ENCODE measurements around the gene CDK5. TPM values are rescaled to one million over a fixed set of nuclear protein-coding genes. Genes with fewer than 3 reads are reported as not detected.
A peak's percentile ranks its signal among the peaks of the same experiment; 100 is the strongest.

The CDK5 gene
- total RNA-seq, 1 donor, result 17.0 TPM

DNA sequence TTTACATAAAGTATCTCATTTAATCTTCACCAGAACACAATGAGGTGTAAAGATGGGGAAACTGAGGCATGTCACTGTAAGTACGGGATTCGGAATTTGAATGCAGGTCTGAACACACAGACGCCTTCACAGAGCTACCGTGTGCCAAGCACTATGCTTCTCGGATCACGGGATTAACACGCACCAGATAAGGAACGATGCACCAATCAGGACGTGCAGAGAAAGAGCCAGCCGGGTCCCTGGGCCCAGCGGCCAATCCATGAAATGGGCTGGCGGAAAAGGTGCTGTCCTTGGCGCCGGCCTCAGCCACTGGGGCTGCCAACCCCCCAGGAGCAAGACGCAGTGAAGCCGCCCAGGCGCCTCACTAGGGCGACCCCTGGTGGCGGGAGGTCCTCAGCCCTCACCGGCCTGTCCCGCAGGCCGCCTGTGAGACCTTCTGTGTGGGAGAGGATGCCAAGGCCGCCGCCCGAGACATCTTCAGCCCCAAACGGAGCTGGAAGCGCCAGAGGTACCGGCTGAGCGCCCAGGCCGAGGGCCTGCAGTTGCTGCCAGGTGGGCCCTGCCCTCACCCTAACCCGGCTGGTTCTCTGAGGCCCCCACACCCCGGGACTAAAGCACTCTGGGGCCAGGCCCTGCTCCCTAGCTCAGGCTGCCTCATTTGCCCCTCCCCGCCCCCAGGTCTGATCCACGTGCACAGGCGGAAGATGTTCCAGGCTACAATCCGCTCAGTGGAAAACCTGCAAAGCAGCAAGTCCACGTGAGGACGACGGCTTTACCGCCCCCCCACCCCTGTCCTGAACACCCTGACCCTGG lies 49.0 kb downstream of the CDK5 start:
- no peaks in the 10 kb centered on the region for H3K36me3 ChIP-seq (ENCODE audit: insufficient read depth, low read length)
- peaks cover under 1% of the 10 kb centered on the region for H3K27me3 ChIP-seq (ENCODE audit: insufficient read depth, low read length)
- DNase-seq (ENCODE audit: insufficient read length, low spot score, missing footprints), result peak; percentile 94
- no peaks in the 10 kb centered on the region for H3K9me3 ChIP-seq (ENCODE audit: low read depth, low read length)
- peak overlapping the region; percentile 74 for H2AFZ ChIP-seq (ENCODE audit: low read length)
- TF ChIP-seq, protein P1, sequence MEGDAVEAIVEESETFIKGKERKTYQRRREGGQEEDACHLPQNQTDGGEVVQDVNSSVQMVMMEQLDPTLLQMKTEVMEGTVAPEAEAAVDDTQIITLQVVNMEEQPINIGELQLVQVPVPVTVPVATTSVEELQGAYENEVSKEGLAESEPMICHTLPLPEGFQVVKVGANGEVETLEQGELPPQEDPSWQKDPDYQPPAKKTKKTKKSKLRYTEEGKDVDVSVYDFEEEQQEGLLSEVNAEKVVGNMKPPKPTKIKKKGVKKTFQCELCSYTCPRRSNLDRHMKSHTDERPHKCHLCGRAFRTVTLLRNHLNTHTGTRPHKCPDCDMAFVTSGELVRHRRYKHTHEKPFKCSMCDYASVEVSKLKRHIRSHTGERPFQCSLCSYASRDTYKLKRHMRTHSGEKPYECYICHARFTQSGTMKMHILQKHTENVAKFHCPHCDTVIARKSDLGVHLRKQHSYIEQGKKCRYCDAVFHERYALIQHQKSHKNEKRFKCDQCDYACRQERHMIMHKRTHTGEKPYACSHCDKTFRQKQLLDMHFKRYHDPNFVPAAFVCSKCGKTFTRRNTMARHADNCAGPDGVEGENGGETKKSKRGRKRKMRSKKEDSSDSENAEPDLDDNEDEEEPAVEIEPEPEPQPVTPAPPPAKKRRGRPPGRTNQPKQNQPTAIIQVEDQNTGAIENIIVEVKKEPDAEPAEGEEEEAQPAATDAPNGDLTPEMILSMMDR (IDR thresholded peaks at IDR 0.05; ENCODE audit: extremely low read depth, low read depth, low read length), result peak; percentile 49
- H3K4me1 ChIP-seq (ENCODE audit: insufficient read depth, low read length), result peaks cover 4% of the 10 kb centered on the region
- no peak overlapping the region for H3K27ac ChIP-seq (ENCODE audit: low read depth, low read length)
- no peak overlapping the region for H3K4me2 ChIP-seq (ENCODE audit: insufficient read depth, low read length)
- H3K4me3 ChIP-seq (ENCODE audit: insufficient read depth, low read length), result no peak overlapping the region
- H3K79me2 ChIP-seq (ENCODE audit: insufficient read depth, low read length), result no peaks in the 10 kb centered on the region
- H4K20me1 ChIP-seq (ENCODE audit: insufficient read depth, low read length), result no peaks in the 10 kb centered on the region

DNA sequence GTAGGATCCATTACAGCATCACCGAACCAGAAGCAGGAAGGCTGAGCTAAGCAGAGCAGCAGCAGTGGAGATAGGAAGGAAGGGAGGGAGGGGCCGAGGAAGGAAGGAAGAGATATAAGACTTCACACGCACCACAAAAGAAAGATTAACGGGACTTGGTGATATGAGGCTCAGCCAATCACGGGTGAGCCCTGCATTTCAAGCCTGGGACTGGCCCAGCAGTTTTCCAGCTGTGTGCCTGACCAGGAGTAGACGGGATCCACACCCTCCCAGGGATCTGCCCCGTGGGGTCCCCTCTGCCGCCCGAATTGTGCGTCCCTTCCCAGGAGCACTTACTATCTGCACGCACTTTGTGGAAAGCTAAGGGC lies 49.6 kb downstream of the CDK5 start:
- no peaks in the 10 kb centered on the region for H4K20me1 ChIP-seq (ENCODE audit: insufficient read depth, low read length)
- H3K4me1 ChIP-seq (ENCODE audit: insufficient read depth, low read length), result peaks cover under 1% of the 10 kb centered on the region
- H3K27me3 ChIP-seq (ENCODE audit: insufficient read depth, low read length), result no peaks in the 10 kb centered on the region

DNA sequence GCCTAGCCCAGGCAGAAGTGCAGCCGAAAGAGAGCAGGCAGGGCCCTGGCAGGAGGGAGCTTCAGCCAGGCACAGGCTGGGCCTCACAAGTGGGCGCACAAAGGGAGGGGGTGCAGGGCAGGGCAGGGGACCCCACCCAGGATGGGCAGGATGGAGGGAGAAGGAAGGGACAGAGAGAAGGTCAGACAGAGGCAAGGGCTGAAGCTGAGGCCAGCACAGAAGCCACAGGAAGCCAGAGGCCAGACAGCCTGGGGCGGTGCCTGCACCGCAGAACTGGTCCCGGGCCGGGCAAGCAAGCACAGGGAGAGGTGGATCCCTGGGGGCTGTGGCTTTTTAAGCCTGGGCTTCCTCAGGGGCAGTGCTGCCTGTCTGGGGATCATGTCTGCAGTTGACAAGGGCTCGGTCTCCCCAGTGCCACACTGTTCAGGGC lies 50.2 kb downstream of the CDK5 start:
- TF ChIP-seq, protein P1 (IDR thresholded peaks at IDR 0.05; ENCODE audit: extremely low read depth, low read depth, low read length), result no peak
- no peaks in the 10 kb centered on the region for H4K20me1 ChIP-seq (ENCODE audit: insufficient read depth, low read length)
- no peak overlapping the region for H3K4me3 ChIP-seq (ENCODE audit: insufficient read depth, low read length)
- no peaks in the 10 kb centered on the region for H3K27me3 ChIP-seq (ENCODE audit: insufficient read depth, low read length)
- no peak overlapping the region for H3K4me2 ChIP-seq (ENCODE audit: insufficient read depth, low read length)
- no peak overlapping the region for H3K27ac ChIP-seq (ENCODE audit: low read depth, low read length)
- no peaks in the 10 kb centered on the region for H3K79me2 ChIP-seq (ENCODE audit: insufficient read depth, low read length)
- H2AFZ ChIP-seq (ENCODE audit: low read length), result no peak overlapping the region
- H3K9me3 ChIP-seq (ENCODE audit: low read depth, low read length), result no peaks in the 10 kb centered on the region
- H3K4me1 ChIP-seq (ENCODE audit: insufficient read depth, low read length), result no peaks in the 10 kb centered on the region
- peak; percentile 86 for DNase-seq (ENCODE audit: insufficient read length, low spot score, missing footprints)
- no peaks in the 10 kb centered on the region for H3K36me3 ChIP-seq (ENCODE audit: insufficient read depth, low read length)

More for the DNA sequence above, 49.6 kb downstream of the CDK5 start:
- DNase-seq (ENCODE audit: insufficient read length, low spot score, missing footprints), result peak; percentile 81
- no peak overlapping the region for H3K4me2 ChIP-seq (ENCODE audit: insufficient read depth, low read length)
- H3K4me3 ChIP-seq (ENCODE audit: insufficient read depth, low read length), result no peak overlapping the region
- H3K27ac ChIP-seq (ENCODE audit: low read depth, low read length), result no peak overlapping the region
- H2AFZ ChIP-seq (ENCODE audit: low read length), result no peak overlapping the region
- H3K9me3 ChIP-seq (ENCODE audit: low read depth, low read length), result no peaks in the 10 kb centered on the region
- TF ChIP-seq, protein P1 (IDR thresholded peaks at IDR 0.05; ENCODE audit: extremely low read depth, low read depth, low read length), result no peak
- no peaks in the 10 kb centered on the region for H3K79me2 ChIP-seq (ENCODE audit: insufficient read depth, low read length)
- H3K36me3 ChIP-seq (ENCODE audit: insufficient read depth, low read length), result no peaks in the 10 kb centered on the region

DNA sequence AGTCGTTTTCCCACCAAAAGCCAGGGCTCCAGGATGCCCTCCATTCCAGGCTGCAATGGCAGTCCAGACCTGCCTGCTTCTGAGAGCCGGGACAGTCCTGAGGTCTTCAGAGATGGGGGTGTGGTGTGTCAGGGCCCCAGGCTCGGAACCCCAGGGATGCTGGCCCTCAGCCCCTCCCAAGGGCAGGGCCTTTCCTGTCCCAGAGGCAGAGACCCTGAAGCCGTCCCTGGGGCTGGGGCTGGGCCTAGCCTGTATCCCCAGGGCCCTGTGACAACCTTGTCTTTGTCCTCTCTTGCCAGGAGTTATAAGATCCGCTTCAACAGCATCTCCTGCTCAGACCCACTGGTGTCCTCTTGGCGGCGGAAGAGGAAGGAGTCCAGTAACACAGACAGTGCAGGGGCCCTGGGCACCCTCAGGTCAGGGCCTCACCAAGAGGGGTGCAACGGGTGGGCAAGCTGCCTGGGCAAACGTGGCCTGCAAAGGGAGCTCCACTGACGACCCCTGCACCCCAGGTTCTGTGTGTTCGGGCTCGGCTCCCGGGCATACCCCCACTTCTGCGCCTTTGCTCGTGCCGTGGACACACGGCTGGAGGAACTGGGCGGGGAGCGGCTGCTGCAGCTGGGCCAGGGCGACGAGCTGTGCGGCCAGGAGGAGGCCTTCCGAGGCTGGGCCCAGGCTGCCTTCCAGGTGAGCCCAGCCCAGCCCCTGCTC lies 51.0 kb downstream of the CDK5 start:
- TF ChIP-seq, protein P1 (IDR thresholded peaks at IDR 0.05; ENCODE audit: extremely low read depth, low read depth, low read length), result no peak
- peak; percentile 85 for DNase-seq (ENCODE audit: insufficient read length, low spot score, missing footprints)
- H3K36me3 ChIP-seq (ENCODE audit: insufficient read depth, low read length), result no peaks in the 10 kb centered on the region
- H3K4me1 ChIP-seq (ENCODE audit: insufficient read depth, low read length), result no peaks in the 10 kb centered on the region
- H3K4me2 ChIP-seq (ENCODE audit: insufficient read depth, low read length), result no peak overlapping the region
- H2AFZ ChIP-seq (ENCODE audit: low read length), result no peak overlapping the region
- H3K79me2 ChIP-seq (ENCODE audit: insufficient read depth, low read length), result no peaks in the 10 kb centered on the region
- H3K9me3 ChIP-seq (ENCODE audit: low read depth, low read length), result no peaks in the 10 kb centered on the region
- H3K27me3 ChIP-seq (ENCODE audit: insufficient read depth, low read length), result no peaks in the 10 kb centered on the region
- no peaks in the 10 kb centered on the region for H4K20me1 ChIP-seq (ENCODE audit: insufficient read depth, low read length)
- no peak overlapping the region for H3K4me3 ChIP-seq (ENCODE audit: insufficient read depth, low read length)
- no peak overlapping the region for H3K27ac ChIP-seq (ENCODE audit: low read depth, low read length)
